ENCODE measurements around the gene CD19.

Gene CD19

DNA sequence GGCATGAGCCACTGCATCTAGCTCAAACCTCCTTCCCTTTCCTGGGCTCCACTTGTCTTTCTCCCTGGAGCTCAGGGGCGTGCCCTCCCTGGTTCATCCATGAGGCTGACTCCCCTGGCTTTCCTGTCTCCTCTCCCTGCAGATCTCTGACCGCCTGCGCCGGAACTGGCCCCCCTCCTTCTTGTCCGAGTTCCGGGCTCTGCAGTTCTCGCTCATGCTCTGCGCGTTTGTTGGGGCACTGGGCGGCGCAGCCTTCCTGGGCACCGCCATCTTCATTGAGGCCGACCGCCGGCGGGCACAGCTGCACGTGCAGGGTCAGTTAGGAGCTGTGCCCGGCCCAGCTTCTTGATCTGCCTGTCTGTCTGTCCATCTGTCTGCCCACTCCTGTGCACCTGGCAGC lies 51.9 kb downstream of the CD19 start:
- DNase-seq, result no peak

DNA sequence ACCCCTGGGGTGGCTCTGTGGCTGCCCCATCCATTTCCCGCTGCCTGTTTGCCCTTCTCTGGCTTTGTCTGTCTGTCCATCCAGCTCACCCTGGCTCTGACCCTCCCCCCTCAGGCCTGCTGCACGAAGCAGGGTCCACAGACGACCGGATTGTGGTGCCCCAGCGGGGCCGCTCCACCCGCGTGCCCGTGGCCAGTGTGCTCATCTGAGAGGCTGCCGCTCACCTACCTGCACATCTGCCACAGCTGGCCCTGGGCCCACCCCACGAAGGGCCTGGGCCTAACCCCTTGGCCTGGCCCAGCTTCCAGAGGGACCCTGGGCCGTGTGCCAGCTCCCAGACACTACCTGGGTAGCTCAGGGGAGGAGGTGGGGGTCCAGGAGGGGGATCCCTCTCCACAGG lies 52.3 kb downstream of the CD19 start:
- DNase-seq, result no peak

- DNase-seq, result peak; percentile 69
Measured at GRCh38 chr16:28984619-28985135, 52.9 kb downstream of the CD19 start, which contains the start of gene LAT. Gene LAT (plus strand): TSS chr16:28985052. CDS start chr16:28985418, 366 bp downstream.

DNA sequence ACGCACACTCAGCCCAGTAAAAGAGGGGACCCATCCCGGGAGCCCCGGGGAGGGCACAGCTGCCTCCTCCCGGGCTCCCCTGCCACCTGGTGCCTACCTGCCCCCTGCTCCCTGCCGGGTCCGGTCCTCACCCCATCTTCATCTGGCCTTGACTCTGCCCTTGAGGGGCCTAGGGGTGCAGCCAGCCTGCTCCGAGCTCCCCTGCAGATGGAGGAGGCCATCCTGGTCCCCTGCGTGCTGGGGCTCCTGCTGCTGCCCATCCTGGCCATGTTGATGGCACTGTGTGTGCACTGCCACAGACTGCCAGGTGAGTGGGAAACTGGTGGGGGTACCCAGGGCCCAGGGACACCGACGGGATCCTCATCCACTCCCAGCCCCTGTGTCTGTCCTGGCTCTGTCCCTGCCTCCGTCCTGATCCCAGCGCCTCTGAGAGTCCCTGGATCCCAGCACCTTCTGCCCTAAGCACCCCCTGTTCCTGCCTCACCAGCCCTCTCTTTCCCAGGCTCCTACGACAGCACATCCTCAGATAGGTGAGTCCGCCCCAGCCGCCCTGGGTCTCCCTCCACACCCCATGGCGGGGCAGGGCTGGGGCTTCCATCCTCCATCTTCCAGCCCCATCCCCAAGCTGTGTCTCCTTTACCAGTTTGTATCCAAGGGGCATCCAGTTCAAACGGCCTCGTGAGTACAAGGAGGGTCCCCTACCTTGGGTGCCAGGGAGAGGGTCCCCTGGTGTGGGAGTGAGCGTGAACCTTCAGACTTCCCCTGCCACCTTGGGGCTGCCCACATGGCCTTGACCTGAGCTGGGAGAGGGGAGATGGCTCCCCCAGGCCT lies 53.7 kb downstream of the CD19 start:
- no peak for DNase-seq

DNA sequence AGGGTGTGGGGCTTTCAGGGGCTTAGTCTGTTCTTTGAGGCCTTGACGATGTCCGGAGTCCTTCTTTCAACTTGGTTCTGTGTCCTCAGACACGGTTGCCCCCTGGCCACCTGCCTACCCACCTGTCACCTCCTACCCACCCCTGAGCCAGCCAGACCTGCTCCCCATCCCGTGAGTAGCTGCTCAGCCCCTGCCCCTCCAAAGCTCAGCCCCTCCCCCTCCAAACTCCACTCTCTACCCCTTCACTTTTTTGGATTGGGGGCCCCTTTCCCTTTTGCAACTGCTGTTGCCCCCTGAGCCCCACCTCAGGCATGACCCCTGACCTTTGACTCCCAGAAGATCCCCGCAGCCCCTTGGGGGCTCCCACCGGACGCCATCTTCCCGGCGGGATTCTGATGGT lies 54.3 kb downstream of the CD19 start:
- DNase-seq, result no peak

DNA sequence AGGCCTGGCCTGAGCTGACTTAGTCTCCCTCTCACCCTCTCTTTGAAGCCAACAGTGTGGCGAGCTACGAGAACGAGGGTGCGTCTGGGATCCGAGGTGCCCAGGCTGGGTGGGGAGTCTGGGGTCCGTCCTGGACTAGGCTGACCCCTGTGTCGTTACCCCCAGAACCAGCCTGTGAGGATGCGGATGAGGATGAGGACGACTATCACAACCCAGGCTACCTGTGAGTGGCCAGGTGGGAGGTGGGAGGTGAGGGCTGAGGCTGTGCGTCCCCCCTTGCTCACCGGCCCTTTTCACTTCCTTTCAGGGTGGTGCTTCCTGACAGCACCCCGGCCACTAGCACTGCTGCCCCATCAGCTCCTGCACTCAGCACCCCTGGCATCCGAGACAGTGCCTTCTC lies 54.7 kb downstream of the CD19 start:
- DNase-seq, result no peak

- no peak for DNase-seq
Measured at GRCh38 chr16:28987170-28987853, 55.5 kb downstream of the CD19 start.

Data from RPMI8226 (cell line).